Measurements from ENCODE around the gene SNRNP40. TPM values are rescaled to one million over a fixed set of nuclear protein-coding genes. Genes with fewer than 3 reads are reported as not detected.
"Not testable (repeated sequence)": the region's sequence is repeated elsewhere in the genome, so short reads cannot be mapped to it uniquely, and the experiment has no call there.

SNRNP40 gene
- polyA plus RNA-seq (2013, experiment 1 of 2; ENCODE audit: insufficient read length), result 50.3 TPM
- 49.6 TPM for polyA plus RNA-seq (2013, experiment 2 of 2; ENCODE audit: insufficient read length)

DNA sequence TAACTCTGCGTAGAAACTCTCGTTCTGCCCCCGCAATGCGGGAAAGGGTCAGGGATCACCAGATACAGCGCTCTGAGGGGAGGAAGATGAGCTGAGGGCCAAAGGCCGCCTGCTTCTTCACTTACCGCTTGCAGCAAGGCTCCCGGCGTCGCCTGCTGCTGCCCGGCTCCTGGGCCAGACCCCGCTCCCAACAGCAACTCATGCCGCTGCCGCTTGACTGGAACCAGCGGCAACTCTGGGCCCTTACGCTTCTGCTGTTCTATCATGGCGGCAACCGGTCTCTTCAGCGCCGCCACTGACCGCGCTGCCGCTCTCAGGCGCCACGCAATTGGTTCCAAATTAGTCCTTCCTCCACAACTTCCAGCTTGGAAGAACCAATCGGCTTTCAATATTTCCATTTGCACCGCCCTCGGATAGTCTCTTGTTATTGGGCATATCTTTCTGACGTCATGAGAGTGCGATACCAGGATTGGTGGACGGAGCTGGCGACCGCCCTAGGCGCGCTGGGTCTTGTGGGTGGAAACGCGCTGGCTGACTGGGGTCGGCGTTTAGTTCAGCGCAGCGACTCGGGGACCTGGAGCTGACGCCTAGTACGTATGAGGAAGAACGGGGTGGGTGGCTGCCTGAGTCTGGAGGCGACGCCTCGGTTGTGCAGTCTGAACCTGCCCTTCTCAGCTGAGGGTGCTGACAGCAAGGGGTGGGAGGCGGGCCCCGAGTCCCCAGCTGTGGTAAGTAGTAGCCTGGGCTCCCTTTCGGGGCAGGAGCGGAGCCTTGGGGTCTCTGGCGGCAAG, at the start of gene SNRNP40, which contains the start of gene ZCCHC17:
TSS of gene SNRNP40 (minus strand) at position 303 of the 791 bp plus-strand sequence. CDS start at position 266, 37 bp downstream.
TSS of gene ZCCHC17 (plus strand) at position 547 of the 791 bp plus-strand sequence. CDS start 13,067 bp downstream, outside the sequence.
- peak; percentile 99 for DNase-seq

DNA sequence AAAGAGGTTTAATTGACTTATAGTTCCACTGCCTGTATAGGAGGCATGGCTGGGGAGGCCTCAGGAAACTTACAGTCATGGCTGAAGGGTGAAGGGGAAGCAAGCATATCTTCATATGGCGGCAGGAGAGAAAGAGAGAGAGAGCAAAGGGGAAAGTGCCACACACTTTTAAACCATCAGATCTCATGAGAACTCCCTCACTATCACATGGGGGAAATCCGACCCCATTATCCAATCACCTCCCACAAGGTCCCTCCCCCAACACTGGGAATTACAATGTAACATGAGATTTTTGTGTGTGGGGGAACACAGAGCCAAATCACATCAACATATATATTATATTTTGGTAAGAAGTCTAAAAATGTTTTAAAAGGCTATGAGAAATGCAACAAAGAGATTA, 49.0 kb upstream of the SNRNP40 start:
- DNase-seq, result no peak

DNA sequence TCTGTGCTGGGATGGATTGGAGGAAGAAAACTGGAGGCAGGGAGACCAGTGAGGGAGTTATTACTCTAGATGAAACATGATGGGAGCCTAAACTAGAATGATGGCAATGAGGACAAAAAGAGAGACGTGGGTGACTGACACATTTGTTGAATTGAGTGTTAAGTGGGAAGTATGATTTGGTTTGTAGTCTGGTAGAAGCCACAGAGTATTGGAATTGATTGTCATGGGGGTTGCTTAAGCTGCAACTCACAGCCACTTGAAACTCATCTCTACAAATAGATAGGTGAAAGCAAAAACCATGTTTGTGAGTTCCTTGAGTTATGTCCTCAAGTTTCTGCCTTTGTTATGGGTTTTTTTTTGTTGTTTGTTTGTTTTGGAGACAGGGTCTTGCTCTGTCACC, 47.9 kb upstream of the SNRNP40 start:
- DNase-seq, result no peak

DNA sequence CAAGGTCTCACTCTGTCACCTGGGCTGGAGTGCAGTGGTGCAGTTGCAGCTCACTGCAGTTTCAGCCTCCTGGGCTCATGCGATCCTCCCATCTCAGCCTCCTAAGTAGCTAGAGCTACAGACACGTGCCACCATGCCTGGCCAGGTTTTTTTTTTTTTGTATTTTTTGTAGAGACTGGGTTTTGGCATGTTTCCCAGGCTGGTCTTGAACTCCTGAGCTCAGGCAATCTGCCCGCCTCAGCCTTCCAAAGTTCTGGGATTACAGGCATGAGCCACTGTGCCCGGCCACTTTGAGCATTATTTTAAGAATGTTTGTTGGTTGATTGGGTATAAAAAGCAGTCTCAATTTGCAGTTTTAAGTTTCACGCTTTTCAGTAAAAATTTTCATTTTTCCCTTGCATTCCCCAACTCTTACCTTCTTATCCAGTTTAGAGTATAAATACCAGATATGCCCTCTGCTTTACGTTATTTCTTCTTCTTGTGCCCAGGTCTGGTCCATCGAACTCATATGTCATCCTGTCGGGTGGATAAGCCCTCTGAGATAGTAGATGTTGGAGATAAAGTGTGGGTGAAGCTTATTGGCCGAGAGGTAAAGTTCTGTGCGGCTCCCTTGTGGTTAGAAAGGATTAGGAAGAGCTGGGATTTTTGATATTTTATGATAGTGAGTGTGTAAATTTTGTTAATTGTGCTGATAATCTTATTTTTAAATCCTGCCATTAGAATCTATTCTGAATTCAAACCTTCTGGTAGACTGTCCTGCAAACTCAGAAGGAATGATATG, 40.3 kb upstream of the SNRNP40 start:
- DNase-seq, result no peak

DNA sequence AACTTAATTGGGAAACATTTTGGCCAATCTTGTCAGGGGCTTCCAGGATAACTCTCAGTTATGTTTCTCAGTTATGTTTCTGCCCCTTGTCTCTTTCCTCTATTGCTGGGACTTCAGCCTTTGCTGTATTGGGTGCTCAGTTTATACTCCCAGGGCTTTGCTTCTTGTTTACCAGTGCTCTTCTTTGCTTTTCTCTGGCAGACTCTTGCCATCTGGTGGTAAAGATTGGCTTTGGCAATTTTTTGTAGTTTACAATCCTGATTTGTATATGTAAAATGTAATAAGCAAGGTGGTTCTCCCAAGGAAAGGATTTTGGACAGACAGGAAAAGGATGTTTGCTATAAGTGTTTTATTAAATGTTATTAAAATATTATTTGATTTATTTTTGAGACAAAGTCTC, 38.4 kb upstream of the SNRNP40 start:
- peak; percentile 26 for DNase-seq

DNA sequence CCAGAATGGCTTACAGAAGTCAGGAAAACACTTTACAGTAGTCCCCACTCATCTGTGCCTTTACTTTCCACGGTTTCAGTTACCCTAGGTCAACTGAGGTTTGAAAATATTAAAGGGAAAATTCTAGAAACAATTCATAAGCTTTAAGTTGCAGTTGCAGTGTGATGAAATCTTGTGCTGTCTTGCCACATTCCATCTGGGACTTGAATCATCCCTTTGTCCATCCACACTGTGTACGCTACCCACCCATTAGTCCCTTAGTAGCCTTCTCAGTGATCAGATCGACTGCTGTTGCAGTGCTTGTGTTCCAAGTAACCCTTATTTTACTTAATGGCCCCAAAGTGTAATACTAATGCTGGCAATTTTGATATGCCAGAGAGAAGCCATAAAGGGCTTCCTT, 30.8 kb upstream of the SNRNP40 start:
- peak; percentile 51 for DNase-seq

DNA sequence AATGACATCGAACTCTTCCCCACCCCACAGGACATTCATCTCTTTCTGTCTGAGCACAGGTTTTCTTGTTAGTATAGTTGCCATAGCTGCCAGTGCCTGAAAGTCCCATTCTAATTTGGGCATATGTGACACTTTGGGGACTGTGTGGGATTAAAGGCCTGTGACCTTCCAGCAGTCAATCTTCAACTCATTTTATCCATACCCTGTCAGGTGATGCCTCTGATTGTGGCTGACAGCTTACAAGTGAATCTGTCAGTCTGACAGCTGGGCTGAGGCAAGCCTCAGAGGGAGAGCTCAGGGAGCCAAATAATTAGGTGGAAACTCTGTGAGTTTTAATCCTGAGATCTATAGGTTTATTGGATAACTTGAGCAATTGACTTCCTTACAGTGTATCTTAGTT, 29.9 kb upstream of the SNRNP40 start:
- no peak for DNase-seq

DNA sequence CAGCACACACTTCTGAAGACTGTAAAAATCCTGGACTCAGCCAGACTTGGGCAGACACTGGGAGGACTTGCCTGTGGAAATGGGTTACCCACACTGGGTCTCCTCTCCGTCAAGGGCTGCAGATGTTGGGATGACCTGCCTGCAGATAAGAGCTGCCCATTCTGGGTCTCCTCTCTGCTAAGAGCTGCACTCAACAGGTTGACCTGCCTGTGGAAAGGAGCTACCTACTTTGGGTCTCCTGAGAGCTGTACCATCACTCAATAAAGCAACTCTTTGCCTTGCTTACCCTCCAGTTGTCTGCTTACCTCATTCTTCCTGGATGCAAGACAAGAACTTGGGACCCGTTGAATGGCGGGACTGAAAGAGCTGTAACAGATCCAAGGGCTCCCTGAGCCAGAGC, 28.4 kb upstream of the SNRNP40 start:
- DNase-seq, result no peak

DNA sequence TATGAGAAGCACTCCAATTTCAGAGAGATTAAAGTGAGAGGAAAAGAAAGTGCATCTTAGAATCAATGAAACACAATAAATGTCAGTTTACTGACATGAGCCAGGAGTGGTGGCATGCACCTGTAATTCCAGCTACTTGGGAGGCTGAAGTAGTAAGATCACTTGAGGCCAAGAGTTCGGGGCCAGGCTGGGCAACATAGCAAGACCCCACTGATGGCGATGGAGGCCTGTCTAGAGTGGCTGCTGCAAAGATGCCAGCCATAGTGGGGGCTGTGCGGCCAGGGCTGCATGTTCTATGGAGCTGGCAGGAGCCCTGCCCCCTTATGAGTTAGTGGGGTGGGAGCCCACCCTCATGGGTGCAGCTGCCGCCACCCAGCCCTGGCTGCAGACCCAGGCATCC, 27.5 kb upstream of the SNRNP40 start:
- DNase-seq, result no peak

DNA sequence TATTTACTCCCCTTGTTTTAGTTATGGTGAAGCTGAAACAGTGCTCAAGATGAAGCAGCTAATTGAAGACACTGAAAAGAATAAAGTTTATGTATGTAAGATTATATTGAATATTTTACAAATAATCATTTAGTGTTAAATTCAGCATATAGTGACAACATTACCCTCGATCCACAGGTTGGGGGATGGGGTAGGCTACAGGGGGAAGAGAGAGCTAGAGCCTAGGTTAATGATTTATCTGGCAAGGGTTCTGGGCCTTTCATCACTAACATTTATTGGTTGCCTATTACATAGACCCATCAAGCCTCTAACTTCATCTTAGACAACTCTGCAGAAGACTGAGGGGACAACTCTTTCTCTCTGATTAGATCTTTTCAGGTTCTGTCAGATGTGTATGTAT, 21.6 kb upstream of the SNRNP40 start:
- DNase-seq, result no peak

DNA sequence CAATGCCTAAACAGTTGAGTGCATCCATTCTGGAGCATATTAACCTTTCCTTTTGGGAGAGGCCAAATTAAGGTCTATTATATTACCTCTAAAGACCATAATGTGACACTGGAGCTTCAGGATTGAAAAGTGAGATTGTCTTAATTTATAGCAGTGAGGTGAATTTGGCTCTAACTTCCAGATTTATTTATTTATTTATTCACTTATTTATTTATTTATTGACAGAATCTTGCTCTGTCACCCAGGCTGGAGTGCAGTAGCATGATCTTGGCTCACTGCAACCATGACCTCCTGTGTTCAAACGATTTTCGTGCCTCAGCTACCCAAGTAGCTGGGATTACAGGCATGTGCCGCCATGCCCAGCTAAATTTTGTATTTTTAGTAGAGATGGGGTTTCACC, 19.3 kb upstream of the SNRNP40 start:
- DNase-seq, result no peak

DNA sequence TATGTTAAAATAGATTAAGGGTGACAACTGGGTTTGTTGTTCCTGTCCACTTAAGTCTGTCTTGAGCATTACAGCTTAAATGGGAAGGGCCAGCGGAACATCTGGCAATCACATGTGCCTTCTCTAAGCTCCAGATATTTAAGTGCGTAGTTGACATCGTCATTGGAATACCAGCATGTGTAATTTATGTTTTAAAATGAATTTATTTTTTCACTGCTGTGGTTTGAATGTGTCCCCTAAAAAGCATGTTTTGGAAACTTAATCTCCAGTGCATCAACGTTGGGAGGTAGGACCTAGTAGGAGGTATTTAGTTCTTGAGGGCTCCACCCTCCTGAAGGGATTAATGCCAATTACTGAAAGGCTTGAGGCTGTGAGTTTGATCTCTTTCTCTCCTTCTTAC, 13.6 kb upstream of the SNRNP40 start:
- peak; percentile 75 for DNase-seq

DNA sequence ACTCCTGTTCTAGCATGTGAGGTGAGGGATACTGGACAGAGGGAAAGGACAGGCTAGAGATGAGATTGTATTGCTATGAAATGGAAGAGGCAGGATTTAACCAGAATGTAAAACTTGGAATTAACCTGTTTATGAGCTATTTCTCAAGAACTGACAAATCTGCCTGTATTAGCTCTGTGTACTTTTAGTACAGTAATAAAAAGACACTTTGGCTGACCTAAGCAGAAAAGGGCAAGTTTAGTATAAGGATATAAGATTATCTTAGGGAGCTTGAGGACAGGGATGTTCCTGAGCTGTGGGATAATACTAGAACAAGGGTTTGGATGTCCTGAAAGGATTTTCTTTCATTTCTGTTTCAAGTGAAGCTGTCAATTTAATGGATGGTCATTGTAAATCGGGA, 11.4 kb upstream of the SNRNP40 start:
- no peak for DNase-seq

DNA sequence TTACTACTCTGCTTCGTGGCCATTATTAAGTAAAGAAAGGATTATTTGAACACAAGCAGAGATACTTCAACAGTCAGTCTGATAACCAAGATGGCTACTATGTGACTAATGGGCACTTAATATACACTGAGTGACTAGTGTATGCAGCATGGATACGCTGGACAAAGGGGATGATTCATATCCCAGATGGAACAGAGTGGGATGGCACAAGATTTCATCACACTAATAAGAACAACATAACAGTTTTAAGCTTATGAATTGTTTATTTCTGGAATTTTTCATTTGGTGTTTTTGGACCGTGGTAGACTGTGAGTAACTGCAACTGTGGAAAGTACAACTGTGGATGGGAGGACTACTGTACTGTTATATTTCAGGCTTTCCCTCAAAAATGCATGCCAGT, 9.7 kb upstream of the SNRNP40 start:
- peak; percentile 92 for DNase-seq

DNA sequence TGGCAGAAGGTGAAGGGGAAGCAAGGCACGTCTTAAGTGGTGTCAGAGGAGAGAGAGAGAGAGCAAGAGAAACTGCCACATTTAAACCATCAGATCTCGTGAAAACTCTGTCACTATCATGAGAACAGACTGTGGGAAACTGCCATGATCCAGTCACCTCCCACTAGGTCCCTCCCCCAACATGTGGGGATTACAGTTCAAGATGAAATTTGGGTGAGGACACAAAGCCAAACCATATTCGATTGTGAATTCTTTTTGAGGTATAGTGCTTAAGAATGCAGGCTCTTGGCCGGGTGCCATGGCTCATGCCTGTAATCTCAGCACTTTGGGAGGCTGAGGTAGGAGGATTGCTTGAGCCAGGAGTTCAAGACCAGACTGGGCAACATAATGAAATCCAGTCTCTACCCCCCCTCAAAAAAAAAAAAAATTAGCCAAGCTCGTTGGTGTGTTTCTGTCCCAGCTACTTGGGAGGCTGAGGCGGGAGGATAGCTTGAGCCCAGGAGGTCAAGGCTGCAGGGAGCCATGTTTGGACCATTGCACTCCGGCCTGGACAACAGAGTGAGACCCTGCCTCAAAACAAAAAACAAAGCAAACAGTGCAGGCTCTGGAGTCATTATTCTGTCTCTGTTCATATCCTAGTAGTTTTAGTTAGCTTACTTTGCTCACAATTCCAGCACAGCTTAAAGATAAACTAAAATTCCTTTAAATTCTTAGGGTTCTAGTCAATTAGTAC, 6.3 kb upstream of the SNRNP40 start:
- DNase-seq, result peak; percentile 58

DNA sequence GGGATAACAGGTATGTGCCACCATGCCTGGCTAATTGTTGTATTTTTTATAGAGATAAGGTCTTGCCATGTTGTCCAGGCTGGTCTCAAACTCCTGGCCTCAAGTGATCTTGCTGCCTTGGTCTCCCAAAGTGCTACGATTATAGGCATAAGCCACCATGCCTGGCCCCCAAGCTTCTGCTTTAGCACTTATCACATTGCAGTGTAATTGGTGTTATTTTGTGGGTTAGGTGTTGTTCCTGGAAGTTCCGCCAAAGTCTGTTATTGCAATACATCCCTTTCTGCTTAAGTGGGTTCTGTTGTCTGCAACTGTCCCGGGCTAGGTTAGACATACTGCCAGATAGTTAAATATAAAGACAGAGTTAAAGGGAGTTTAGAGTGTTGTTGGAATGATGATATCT, 3.6 kb upstream of the SNRNP40 start:
- DNase-seq, result no peak

DNA sequence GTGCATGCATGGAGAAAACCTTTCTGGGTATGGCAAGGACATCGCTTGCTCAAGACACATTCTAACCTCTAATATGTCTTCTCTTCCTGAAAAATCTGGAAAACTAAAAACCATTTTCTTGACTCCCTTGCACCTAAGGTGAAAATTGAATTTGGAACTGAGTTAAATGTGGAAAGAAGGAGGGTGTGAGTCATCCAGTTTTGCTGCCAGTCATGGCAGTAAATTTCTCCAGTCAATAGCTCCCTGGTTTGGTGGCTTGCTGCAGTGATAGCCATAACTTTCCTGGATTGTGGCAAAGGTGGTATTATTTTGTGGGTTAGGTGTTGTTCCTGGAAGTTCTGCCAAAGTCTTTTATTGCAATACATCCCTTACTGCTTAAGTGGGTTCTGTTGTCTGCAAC, 2.8 kb upstream of the SNRNP40 start:
- peak; percentile 8 for DNase-seq

DNA sequence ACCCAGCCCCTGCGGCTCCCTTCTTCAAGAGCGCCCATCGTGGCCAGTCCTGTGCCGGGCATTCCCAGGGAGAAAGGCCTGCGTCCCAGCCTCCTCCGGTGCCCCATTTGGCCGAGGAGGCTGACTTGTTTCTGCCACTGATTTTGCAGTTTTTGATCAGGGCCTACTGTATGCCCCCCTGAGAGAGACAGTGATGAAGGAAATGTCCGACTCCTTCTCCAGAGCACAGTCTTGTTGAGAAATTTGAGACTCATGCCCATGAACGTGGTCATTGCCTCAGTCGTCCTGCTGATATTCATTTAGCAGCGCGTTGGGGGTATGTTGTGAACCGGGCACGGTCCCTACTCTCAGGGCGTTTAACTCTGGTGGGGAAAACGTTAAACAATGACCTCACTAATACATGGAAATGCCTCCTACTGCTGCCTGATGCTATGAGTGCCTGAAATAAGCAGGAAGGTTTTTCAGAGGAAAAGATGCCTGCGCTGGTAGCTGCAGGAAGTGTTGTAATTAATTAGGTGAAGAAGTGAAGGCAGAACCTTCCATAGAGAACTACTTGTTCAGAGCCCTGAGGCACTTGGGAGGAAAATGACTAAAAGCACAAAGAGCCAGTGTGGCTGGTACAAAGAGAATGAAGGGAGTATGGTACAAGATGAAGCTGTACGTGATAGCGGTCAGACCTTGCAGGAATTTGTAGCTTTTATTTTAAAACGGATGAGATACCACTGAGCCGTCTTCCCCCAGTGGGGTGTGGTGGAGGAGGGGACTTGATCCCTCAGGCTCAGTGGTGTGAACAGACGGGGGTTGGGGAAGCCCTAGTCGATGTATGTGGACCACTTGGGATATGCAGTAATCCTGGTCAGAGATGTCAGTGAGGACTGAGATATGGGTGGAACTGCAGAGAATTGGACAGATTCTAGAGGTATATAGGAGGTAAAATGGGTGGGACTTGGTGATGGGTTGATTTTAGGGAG, 974 bp upstream of the SNRNP40 start:
- peak; percentile 6 for DNase-seq

DNA sequence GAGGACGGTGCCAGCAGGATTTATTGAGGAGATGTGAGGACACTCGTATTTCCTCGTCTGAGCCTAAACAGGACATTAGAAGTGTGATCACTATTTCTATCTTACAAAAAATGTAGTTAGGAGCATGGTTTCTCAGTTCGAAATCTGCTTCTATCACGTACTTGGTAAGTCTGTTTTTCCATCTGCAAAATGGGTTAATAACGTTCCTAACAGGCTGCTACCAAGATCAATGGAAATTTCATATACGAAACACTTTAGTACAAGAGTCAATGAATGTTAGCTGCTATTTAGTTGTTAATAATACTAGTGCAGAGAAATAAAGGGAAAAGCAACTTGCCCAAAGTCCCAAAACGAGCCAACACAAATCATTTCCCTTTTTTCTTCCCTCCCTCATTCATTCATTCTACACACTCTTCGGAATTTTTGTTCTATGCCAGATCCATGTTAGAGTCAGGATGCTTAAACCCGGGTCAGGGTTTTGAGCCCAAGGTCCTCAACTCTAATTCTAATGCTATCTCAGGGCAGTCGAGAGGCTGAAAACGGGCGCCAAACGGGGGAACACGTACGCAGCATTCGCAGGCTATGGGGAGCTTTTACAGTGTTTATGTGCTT, 608 bp downstream of the SNRNP40 start:
- DNase-seq, result no peak

DNA sequence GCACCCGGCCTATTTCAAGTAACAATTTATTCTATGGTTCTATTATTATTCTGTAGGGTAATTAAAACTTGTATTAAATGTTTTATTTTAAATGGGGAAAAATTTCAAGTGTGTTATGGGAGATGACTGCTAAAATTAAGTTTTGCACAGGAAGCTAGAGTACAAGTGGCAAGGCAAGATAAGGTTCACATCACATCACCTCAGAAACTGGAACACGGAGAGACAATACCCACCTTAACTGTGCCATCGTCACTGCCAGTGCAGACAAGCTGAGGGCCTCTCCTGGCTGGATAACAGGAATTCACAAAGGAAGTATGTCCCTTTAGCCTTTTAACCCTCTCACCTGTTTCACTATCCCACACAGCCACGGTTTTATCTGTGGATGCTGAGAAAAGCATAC, 7.6 kb downstream of the SNRNP40 start:
- no peak for DNase-seq

DNA sequence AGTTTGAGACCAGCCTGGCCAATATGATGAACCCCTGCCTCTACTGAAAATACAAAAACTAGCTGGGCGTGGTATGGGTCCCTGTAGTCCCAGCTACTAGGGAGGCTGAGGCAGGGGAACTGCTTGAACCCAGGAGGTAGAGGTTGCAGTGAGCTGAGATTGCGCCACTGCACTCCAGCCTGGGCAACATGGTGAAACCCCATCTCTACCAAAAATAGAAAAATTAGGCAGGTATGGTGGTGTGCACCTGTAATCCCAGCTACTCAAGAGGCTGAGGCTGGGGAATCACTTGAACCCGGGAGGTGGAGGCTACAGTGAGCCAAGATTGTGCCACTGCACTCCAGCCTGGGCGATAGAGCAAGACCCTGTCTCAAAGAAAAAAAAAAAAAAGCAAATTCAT, 8.8 kb downstream of the SNRNP40 start:
- not testable (repeated sequence) for DNase-seq

Measured in fibroblast of skin of abdomen (primary cell).